ENCODE results near the gene MITF.

MITF gene

DNA sequence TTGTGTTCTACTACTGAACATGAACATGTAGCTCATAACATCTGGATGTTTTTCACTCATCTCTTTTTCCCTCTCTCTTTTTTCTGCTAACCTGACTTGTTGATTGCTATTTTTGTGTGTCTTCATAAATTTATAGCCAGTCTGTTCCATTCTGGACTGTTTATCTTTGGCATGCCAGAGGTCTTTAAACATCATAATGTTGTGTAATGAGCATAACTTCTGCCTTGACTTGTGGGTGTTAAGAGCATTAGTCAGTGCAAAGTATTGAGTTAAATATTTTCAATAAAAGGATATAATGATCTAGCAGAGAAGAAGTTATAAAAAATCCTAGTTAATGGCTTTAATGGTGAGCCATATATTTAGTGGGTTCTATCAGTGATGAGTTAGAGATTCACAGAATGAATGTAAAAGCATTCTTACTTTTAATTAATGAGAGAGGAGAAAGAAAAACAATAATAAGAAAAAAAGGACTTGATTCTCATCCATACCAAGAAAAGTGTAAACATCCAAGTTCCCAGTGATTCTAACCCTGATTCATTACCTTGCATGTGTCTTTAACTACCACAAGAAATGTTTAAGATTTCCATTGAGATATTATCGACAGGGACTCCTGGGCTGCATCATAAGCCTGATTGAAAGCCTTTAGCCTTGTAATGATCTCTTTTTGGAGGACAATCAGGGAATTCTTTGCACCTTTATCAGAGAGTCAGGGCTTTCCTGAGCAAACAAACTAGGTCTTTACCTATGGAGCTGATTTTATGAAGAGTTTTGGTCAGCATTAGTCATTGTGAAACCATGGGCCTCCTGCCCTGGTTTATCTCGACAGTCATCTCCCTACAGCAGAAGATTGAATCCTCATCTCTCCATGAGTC is 22.9 kb downstream of the MITF start:
- DNase-seq = no peak

DNA sequence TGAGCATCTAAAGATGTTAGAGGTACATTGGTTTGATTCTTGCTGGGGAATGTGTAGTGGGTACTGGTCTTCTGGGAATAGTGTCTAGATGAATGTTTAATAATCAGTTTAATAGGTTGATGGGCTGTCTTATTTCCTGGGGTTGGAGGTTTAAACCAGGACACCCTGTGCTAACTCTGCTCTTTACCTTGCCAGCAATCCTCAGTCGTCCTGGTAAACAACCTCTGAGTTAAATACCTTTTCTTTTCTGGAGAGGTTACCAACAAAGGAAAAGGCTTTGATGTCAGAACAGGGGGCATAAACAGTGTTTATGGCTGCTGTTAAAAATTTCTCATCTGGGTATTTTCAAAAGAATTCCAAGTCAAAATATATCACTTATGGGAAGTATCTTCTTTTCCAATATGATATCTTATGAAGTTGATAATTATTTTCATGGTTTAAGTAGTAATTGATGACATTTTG is 23.5 kb downstream of the MITF start:
- no peak for DNase-seq

GRCh38 chr3:69763458-69763857 is 24.2 kb downstream of the MITF start:
- DNase-seq = no peak

DNA sequence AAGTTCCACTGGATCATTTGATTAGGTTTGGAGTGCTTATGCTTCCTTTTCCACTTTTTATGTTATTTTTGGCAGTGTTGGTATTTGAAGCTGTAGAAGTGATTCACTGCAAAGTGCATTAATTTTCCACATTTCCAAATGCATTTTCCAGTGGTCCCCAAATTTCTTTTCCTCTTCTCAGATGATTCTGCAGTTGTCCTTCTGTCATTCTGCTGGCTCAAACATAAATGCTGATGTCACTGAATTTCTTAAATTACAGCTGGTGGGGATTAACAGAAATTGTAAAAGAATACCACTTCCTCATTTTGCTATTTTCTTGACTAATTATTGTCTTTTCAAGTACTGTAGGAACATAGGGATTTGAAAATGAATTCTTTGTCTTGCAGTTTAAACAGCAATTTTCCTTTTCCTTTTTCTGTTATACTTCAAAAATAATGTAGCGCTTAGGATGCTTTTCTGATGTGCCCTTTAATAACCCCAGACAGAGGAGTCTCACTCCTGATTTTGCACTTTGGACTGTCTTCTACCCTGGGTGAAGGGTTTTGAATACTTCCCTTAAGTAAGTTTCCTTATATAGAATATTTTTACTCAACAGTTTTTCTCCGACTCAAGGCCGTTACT is 25.0 kb downstream of the MITF start:
- DNase-seq = no peak

DNA sequence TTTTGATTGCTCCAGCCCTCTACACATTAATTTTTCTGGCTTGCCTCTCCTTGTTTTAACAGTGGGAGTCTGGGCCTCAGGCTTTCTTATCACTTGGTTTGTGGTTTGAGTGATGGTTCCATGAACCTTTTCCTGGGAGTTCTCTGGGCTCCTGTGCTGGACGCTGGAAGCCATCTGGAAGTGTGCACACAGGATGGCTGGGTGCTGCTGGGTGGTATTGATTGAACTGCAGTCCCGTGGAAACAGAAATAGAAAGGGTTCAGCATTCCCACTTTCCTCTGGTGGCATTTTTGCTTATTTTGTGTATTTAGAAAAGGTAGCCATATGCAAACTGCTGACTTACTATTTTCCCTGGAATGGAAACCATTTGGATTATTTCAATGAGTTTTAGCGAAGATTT is 25.6 kb downstream of the MITF start:
- no peak for DNase-seq

DNA sequence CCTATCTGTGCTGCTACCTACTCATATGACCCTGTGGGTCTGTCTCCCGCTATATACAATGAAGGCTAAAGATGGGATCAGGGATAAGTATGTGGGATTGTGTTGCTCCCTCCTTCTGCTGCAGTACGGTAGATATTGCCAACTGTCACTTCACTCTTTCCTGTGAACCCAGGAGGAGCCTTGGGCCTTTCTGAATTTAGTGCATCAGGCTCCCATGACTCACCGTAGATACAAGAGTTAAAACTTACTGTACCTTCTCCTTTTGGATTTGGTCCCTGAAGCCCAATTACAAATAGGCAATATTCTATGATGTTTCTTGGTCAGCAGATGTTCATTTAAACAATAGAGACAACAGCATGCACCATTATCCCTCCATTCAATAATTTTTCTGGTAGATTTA is 27.4 kb downstream of the MITF start:
- no peak for DNase-seq

DNA sequence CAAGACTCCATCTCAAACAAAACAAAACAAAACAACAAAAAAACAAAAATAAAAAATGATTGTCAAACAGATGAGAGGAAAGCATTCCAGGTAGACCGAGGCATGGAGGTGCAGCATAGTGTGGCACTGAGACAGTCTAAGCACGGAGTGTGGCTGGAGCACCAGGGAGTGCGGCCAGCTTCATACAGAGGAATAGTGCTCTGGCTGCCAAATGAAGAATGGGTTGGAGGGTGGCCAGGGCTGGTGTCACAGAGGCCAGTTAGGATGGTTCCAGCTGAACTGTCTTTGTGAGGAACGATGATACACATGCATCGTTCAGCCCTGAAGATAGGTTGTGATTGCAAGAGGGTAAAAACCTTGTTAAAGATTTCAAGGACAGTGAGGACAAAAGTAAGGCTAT is 28.3 kb downstream of the MITF start:
- no peak for DNase-seq

DNA sequence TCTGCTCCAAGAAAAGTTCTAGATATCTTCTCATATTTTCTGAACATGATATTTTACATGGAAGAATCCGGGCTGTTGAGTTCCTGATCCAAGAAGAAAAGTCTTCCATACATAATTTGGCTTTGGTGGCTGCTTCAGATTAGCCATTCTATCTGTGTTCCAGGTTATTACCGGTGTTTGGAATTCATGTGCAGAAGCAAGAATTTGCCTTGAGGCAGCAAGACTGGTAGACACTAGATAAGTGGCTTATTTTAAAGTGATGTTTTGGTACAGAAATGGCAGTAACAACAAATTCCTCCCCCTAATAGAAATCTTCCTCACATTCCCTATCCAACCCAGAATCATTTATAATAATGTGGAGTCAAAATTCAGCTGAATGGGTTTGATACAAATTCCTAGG is 29.2 kb downstream of the MITF start:
- DNase-seq = no peak

GRCh38 chr3:69770219-69770618 is 31.0 kb downstream of the MITF start:
- no peak for DNase-seq

- no peak for DNase-seq
Measured at GRCh38 chr3:69770976-69771634, 31.8 kb downstream of the MITF start.

DNA sequence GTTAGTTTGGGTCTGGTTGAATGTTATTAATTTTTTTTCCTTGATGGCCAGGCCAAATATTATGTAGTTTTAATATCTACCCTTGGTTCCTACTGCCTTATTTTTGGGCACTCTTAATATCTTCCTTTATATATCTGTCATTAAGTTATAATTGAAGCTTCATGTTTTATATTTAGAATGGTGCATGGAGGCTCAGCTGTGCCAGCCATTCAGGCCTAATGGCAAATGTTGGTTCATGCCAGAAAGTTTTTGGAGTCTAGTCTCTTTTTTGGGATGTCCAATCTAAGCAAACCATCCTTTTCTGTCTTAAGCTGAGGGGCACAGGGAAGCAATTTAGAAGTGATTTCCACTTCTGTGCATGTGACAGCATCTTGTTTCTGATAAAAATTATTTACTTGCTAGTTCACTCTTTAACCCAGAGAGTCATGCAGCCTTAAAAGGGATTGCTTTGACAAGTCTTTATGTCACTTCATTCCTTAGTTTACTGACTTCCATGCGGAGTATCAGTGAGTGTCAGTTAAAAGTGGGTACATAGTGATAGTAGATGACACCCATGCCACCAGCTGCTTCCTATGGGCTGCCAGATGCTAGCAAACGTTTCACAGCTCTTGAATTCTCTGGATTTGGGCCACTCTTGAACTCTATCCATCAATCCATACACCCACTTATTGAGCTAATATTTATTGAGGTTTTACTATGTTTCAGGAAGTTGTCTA is 33.0 kb downstream of the MITF start:
- no peak for DNase-seq

- DNase-seq = no peak
Measured at GRCh38 chr3:69774029-69774428, 34.8 kb downstream of the MITF start.

DNA sequence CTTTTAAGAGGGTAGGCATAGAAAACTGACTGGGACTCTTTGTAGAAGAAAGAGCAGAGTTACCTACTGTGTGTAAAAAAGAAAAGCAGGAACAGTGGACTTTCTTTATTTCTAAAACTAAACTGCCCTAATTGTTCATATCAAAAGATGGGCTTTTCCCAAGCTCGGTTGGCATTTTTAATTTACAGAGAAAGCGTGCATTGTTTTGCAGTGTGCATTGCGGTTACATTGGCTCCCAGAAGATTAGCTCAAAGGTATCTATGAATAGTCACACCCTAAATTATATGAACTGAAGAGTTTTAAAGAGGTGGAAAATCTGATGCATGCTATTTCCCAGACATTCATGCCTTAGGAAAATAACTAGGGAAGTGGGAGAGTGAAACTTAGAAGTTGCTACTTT is 36.5 kb downstream of the MITF start:
- no peak for DNase-seq

DNA sequence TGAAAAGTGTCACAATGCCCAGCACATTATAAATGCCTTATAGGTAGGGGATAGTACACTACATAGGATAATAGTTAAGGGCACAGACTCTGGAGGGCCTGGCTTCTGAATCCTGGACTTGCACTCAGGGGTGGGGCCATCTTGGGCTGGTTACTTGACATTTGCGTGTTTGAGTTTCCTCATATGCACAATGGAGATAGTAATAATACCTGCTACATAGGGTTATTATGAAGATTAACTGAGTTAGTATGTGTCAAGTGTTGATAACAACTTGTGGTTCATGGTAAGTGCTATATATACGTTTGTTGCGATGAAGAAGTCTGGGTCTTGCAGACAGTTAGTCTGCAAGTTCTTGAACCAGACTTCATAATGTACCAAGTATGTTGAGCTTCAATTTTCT is 37.0 kb downstream of the MITF start:
- DNase-seq = no peak

DNA sequence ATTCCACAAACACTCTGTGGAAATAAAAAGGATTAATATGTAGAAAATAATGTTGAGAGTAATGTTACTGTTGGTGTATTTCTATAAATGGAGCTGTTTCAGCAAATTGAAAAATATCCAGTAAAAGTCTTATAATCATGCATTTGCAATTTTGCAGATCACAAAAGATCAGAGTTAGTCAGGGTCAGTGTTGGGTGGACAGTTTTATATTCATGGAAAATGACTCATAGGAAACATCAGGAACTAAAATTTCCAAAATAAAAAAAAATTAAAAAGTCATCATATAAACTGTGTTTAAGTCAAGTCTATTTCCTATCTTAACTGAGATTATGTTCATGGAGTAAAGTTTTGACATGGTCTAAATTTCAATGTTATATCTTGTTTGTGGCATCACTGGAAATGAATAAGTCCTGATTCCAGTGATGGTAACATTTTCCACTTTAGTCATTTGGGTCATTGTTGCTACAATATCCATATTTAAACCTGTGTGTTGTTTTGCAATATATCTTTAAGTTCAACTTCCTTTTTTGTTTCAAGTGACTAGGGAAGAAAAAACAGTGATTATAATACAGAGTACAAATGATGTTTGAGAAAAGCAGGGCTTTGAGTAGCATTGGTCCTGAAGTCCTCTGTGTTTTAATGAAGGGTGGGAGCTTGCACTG is 37.8 kb downstream of the MITF start:
- no peak for DNase-seq

DNA sequence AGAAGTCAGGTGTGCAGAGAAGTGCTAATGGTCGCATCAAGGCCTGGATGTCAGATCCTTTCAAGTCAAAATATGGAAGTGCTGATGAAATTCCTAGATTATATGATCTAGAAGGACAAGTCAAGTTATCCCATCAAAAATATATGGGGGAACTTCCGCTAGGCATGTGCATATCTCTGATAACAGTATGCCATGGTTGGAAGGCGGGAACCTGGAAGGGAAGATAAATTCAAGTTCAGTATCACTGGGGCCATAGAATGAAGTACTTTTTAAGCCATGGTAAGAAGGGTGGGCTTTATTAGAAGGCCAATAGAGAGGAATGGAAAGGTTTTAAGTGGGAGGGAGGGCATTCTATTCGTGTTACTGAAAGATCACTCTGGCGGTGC is 38.3 kb downstream of the MITF start:
- DNase-seq = no peak

GRCh38 chr3:69781593-69781992 is 42.3 kb downstream of the MITF start:
- DNase-seq = no peak

DNA sequence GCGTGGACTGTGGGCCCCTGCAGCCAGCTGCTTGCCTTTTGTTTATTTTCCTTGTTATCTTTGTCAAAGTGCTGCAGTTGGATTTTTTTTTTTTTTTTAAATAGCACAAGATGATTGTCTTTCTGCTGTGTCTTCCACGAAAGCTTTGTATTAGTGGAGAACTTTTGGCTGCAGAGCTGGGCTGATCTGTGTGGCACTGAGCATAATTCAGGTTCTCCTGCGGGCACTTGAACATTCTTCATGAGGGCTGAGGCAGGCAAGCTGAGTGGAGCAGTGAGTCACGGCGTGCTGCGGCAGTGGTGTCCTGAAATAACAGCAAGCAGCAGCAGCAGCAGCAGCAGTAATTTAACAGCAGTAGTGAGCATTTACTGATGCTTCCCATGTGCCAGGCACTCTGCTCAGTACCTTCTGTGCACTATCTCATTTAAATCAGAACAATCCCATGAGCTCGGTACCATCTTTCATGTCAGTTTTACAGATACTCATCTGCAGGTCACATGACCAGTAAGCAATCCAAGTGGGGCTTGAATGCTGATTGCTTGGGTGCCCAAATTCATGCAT is 45.8 kb downstream of the MITF start:
- no peak for DNase-seq

- DNase-seq = no peak
Measured at GRCh38 chr3:69785769-69786320, 46.6 kb downstream of the MITF start.

- DNase-seq = no peak
Measured at GRCh38 chr3:69786854-69787253, 47.6 kb downstream of the MITF start.

GRCh38 chr3:69787436-69788168 is 48.3 kb downstream of the MITF start:
- DNase-seq = no peak

Data from NCI-H2227 treated with DMSO at 0.1 percent for 48 hours (cell line).